IPS-20b (cell line): Measurements from ENCODE around the gene MTF2.
A peak's percentile ranks its signal among the peaks of the same experiment; 100 is the strongest.
"Not testable (repeated sequence)": the region's sequence is repeated elsewhere in the genome, so short reads cannot be mapped to it uniquely, and the experiment has no call there.

ENCODE experiments used
- H3K27ac ChIP-seq: one replicate; pipeline ENCODE4 v1.5.1; 2013; ENCODE audit warnings: low read length
- H3K27me3 ChIP-seq: 2 replicates; pipeline ENCODE4 v1.6.1; 2013; ENCODE audit warnings: mild to moderate bottlenecking, low read length, inconsistent platforms; ENCODE audit not compliant: insufficient read depth
- H3K36me3 ChIP-seq: 2 replicates; pipeline ENCODE4 v1.6.1; 2013; ENCODE audit warnings: low read depth, mild to moderate bottlenecking, inconsistent platforms, low read length, moderate library complexity; ENCODE audit not compliant: insufficient read depth
- H3K4me1 ChIP-seq: 2 replicates; pipeline ENCODE4 v1.6.1; 2013; ENCODE audit warnings: mild to moderate bottlenecking, control low read depth, inconsistent platforms, low read length, moderate library complexity; ENCODE audit not compliant: insufficient read depth
- H3K4me3 ChIP-seq: 2 replicates; pipeline ENCODE4 v1.5.1; 2013; ENCODE audit warnings: mild to moderate bottlenecking, low read length, inconsistent platforms
- H3K9ac ChIP-seq: 2 replicates; pipeline ENCODE4 v1.6.1; 2013; ENCODE audit warnings: low read depth, mild to moderate bottlenecking, inconsistent platforms, low read length, moderate library complexity
- H3K9me3 ChIP-seq: 2 replicates; pipeline ENCODE4 v1.6.1; 2013; ENCODE audit warnings: mild to moderate bottlenecking, low read depth, low read length, inconsistent platforms; ENCODE audit not compliant: insufficient read depth

MTF2 gene

DNA sequence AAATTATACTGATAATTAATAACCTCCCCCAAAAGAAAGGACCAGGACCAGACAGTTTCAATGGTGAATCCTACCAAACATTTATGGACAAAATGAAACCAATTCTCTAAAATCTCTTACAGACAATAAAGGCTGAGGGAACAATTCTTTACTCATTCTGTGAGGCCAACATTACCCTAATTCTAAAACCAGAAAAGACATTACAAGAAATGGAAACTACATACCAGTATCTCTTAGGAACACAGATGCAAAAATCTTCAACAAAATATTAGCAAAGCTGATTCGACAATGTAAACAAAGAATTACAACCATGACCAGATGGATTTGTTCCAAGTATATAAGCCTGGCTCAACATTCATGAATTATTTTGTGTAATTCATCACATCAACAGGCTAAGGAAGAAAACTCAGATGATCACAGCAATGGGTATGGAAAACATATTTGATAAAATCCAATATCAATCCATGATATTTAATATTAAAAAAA is 92.5 kb downstream of the MTF2 start:
- H3K27ac ChIP-seq: no peak overlapping the region
- no peak overlapping the region for H3K4me3 ChIP-seq
- H3K4me1 ChIP-seq: no peaks in the 10 kb centered on the region
- H3K36me3 ChIP-seq: 0 out of 2 replicates have a peak, but pooled peaks cover 10% of the 10 kb centered on the region
- H3K9ac ChIP-seq: no peak overlapping the region
- H3K9me3 ChIP-seq: no peaks in the 10 kb centered on the region
- no peaks in the 10 kb centered on the region for H3K27me3 ChIP-seq

DNA sequence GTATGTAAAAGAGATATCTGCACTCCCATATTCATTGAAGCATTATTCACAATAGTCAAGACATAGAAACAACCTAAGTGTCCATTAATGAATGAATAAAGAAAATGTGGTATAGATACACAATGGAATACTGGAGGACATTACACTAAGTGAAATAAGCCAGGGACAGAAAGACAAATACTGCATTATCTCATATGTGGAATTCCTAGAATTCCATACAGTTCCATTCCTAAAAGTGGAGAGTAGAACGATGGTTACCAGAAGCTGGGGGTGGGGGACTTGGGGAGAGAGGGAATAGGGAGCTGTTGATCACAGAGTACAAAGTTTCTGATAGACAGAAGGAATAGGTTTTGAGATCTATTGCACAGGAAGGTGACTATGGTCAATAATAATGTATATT is 93.7 kb downstream of the MTF2 start:
- no peaks in the 10 kb centered on the region for H3K9me3 ChIP-seq
- no peaks in the 10 kb centered on the region for H3K27me3 ChIP-seq
- no peak overlapping the region for H3K9ac ChIP-seq
- H3K36me3 ChIP-seq: 0 out of 2 replicates have a peak, but pooled peaks cover 10% of the 10 kb centered on the region
- H3K4me3 ChIP-seq: no peak overlapping the region
- no peak overlapping the region for H3K27ac ChIP-seq
- H3K4me1 ChIP-seq: no peaks in the 10 kb centered on the region; the same call in 1 of the 2 replicates

DNA sequence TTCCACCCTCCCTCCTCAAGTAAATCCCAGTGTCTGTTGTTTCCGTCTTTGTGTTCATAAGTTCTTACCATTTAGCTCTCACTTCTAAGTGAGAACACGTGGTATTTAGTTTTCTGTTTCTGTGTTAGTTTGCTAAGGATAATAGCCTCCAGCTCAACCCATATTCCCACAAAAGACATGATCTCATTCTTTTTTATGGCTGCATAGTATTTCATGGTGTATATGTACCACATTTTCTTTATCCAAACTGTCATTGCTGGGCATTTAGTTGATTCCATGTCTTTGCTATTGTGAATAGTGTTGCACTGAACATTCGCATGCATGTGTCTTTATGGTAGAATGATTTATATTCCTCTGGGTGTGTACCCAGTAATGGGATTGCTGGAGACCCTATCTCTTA is 95.6 kb downstream of the MTF2 start:
- not testable (repeated sequence) for H3K4me1 ChIP-seq, H3K4me3 ChIP-seq, H3K9me3 ChIP-seq, H3K36me3 ChIP-seq, H3K27ac ChIP-seq, H3K27me3 ChIP-seq, H3K9ac ChIP-seq

DNA sequence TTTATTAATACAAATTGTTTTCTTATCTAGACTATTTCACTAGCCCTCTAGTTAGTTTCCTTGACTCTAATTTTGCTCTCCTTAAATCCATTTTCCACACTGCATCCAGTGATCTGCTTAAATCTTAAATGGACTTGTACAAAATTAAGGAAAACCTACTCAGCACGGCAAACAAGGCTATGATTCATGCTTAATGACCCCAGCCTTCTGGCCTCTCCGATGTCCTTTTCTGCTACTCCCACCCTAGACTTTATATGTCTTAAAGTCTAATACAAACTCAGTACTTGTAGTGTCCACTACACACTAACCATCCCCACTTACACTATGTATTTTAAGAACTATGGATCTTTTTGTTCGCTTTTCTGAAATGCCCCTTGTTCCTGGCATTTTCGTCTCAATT is 98.9 kb downstream of the MTF2 start:
- no peaks in the 10 kb centered on the region for H3K9me3 ChIP-seq
- H3K4me1 ChIP-seq: peaks cover 4% of the 10 kb centered on the region; the same call in 1 of the 2 replicates
- H3K9ac ChIP-seq: peak overlapping the region; percentile 35; the same call in 1 of the 2 replicates
- no peaks in the 10 kb centered on the region for H3K27me3 ChIP-seq
- peak overlapping the region; percentile 80 for H3K4me3 ChIP-seq
- 0 out of 2 replicates have a peak, but pooled peaks cover 10% of the 10 kb centered on the region for H3K36me3 ChIP-seq
- no peak overlapping the region for H3K27ac ChIP-seq

DNA sequence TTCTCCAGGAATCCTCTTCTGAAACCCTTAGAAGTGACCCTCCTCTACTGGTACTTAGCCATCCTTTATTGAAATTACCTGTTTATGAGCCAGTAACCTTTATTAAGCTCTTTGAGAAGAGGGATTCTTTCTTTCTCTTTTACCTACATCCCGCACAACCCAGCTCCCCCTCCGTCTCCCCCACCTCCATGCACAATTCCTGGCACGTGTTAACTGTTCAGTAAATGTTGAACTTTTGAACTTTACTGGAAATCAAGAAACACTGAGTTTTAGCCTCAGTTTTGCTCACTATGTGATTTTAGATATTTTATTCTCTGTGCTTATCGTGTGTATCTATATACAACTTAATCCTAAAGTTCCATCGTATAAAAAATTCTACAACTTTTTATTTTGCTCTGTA is 99.3 kb downstream of the MTF2 start:
- Histone ChIP-seq H3K27ac (no peak overlapping the region), H3K27me3 (no peaks in the 10 kb centered on the region), H3K4me3 (peak overlapping the region; percentile 80), H3K36me3 (0 out of 2 replicates have a peak, but pooled peaks cover 10% of the 10 kb centered on the region), H3K4me1 (peaks cover 4% of the 10 kb centered on the region; the same call in 1 of the 2 replicates), H3K9me3 (no peaks in the 10 kb centered on the region), H3K9ac (peak overlapping the region; percentile 35; the same call in 1 of the 2 replicates)

DNA sequence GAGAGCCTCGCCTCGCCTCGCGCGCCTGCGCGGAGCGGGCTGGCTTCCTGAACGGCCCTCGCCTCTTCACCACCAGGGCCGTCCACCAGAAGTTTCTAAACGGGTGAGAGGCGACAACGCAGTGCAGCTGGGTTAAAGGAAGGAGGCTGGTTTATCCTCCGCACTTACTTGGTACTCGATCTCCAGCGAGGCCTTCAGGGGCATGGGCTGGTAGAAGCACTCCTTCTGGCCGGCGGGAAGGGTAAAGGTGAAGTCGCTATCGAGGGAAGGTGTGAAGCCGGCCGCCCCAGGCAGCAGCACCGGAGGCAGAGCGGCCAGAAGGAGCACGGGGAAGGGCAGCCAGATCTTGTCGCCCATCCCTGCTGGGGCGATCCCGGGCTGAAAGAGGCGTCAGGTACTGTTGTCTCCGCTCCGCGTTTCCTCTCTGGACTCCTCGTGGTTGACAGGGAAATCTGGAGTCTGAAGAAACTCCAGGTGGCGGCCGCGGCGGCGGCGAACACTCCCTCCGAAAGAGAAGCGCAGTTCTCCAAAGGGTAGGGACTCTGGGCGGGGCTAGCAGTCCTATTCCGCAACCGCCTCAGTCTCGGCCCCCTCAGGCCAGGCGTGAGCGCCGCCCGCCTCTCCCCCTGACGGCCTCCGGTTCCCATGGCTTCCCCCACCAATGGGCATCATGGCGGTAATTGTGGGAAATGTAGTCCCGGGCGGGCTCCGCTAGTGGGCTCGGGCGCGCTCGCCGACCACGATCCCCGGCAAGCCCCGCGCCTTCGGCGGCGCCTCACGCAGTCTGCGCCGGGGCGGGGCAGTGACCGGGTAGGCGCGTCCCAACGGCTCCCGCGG is 101.0 kb downstream of the MTF2 start, which contains the start of gene TMED5:
TSS of gene TMED5 (minus strand) at position 528 of the 837 bp plus-strand sequence. CDS start at position 357, 171 bp downstream.
- peaks cover 12% of the 10 kb centered on the region; the same call in 1 of the 2 replicates for H3K36me3 ChIP-seq
- H3K9me3 ChIP-seq: no peaks in the 10 kb centered on the region
- H3K27ac ChIP-seq: peak within 1 kb of the TSS; percentile 75
- H3K4me3 ChIP-seq: peak within 1 kb of the TSS; percentile 80
- H3K4me1 ChIP-seq: peaks cover 4% of the 10 kb centered on the region; the same call in 1 of the 2 replicates
- no peaks in the 10 kb centered on the region for H3K27me3 ChIP-seq
- H3K9ac ChIP-seq: peak within 1 kb of the TSS; percentile 90; the same call in 1 of the 2 replicates

DNA sequence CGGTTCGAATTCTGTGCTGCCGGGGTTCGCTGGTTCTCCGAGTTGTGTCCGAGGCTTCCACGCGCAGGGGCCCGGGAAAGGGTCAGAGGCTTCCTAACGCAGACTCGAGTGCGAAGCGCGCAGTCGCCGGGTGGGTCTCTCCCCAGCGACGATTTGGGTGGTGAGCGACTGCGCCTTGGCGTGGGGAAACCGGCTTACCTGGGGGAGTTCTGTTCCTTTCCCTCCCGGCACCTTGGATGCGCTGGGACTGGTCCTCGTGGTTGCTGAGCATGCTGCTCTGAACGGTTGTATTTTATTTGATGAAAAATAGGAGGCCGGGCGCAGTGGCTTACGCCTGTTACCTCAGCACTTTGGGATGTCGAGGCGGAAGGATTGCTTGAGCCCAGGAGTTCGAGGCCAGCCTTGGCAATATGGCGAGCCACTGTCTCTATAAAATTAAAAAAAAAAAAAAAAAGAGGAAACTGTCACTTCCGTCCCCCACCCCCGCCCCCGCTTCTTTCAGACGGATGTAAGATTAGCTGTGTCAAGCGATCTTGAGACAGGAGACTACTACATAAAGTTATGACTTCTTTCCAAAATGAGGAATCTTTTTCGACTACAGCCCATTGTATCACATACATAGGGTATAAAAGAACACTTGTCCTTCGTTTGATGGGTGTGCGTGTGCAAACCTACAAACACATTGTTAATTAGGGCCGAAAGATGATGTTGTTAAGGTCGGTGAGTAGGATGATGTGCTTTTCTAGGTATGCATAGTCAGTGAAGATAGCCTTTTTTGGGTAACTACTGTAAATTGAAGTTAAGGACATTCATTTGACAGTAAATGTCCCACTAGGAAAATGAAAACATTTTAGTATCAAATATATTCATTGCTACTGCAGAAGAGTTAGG is 101.9 kb downstream of the MTF2 start, which contains the start of gene CCDC18:
TSS of gene CCDC18 (plus strand) at position 2 of the 891 bp plus-strand sequence. CDS start 2,638 bp downstream, outside the sequence.
- peaks cover 4% of the 10 kb centered on the region; the same call in 1 of the 2 replicates for H3K4me1 ChIP-seq
- H3K9ac ChIP-seq: peak within 1 kb of the TSS; percentile 90; the same call in 1 of the 2 replicates
- peaks cover 9% of the 10 kb centered on the region; the same call in 1 of the 2 replicates for H3K36me3 ChIP-seq
- H3K9me3 ChIP-seq: no peaks in the 10 kb centered on the region
- H3K27ac ChIP-seq: peak within 1 kb of the TSS; percentile 75
- H3K4me3 ChIP-seq: peak within 1 kb of the TSS; percentile 80
- no peaks in the 10 kb centered on the region for H3K27me3 ChIP-seq

DNA sequence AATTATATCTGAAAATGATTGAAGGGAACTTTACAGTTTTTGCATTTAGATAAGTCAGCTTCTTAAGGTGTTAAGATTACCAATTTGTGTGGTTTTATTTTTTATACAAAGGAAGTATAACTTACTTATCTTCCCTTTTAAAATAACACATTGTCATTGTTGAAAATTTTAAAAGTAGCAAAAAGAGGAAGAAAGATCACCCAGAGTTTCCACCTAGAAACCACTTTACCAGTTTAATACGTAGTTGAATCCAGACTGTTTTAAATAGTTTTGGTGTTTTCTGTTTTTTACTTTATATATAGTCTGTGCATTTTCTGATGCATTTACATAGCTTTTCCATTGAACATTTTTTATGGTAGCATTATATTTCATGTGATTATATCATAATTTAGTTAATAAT is 107.6 kb downstream of the MTF2 start:
- no peaks in the 10 kb centered on the region for H3K27me3 ChIP-seq
- no peak overlapping the region for H3K9ac ChIP-seq
- H3K4me1 ChIP-seq: no peaks in the 10 kb centered on the region
- no peak overlapping the region for H3K27ac ChIP-seq
- no peaks in the 10 kb centered on the region for H3K9me3 ChIP-seq
- H3K36me3 ChIP-seq: peaks cover 39% of the 10 kb centered on the region
- no peak overlapping the region for H3K4me3 ChIP-seq
